A549 (cell line): ENCODE measurements around the gene FXR1.

ENCODE experiments used
- CHD2 ChIP-seq: fragments of 150-350 bp; IDR thresholded peaks from 2 replicates; pipeline ENCODE4 v1.6.1; 2014; ENCODE audit warnings: low read length; ENCODE audit not compliant: partially characterized antibody
- HOXA7 ChIP-seq: fragments of 250-450 bp; sonication (Bioruptor Pico); IDR thresholded peaks from 2 replicates; pipeline ENCODE4 v1.5.0; 2020; ENCODE audit warnings: mild to moderate bottlenecking, moderate library complexity
- KDM5A ChIP-seq: fragments of 200-600 bp; sonication (generic); IDR thresholded peaks from 2 replicates; pipeline ENCODE4 v1.6.1; 2016; ENCODE audit warnings: antibody characterized with exemption, mild to moderate bottlenecking
- RNF2 ChIP-seq: fragments of 200-600 bp; sonication (generic); IDR thresholded peaks from 2 replicates; pipeline ENCODE4 v1.6.1; 2016; ENCODE audit warnings: low read depth, mild to moderate bottlenecking, antibody characterized with exemption, moderate library complexity, borderline replicate concordance
- SMC3 ChIP-seq: fragments of >200 bp; sonication (Bioruptor Twin); formaldehyde crosslinking; IDR thresholded peaks from 3 replicates; pipeline ENCODE4 v1.6.1; 2018; ENCODE audit warnings: inconsistent platforms
- TF ChIP-seq, protein P1 (sequence below): fragments of >200 bp; sonication (Bioruptor Twin); formaldehyde crosslinking; IDR thresholded peaks from 3 replicates; pipeline ENCODE4 v1.5.1; 2016

DNA sequence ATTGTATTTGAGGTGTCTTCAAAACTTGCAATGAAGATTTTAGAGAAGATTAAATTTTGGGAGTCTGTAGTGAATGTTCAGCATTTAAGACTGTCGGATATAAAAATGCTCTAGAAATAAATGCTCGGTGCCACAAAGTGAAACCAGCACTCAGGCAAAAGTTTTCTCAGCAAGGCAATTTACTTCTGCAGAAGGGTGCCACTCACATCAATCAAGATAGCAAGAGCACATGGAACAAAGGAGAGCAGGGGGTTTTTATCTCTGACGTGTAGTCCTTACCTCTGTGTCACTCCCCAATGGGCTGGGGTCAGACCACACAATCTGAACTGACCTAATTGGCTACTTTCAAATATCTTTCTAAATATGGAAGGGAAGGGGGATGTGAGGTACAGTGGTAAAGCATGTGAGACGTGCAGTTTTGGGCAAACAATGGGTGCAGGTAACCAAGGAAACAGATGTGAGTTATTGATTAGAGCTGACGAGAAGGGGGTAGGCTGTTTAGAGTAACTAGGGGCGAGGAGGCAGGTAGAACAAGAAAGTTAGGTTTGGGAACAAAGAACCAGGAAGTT is 23.4 kb upstream of the FXR1 start:
- TF ChIP-seq, protein P1, sequence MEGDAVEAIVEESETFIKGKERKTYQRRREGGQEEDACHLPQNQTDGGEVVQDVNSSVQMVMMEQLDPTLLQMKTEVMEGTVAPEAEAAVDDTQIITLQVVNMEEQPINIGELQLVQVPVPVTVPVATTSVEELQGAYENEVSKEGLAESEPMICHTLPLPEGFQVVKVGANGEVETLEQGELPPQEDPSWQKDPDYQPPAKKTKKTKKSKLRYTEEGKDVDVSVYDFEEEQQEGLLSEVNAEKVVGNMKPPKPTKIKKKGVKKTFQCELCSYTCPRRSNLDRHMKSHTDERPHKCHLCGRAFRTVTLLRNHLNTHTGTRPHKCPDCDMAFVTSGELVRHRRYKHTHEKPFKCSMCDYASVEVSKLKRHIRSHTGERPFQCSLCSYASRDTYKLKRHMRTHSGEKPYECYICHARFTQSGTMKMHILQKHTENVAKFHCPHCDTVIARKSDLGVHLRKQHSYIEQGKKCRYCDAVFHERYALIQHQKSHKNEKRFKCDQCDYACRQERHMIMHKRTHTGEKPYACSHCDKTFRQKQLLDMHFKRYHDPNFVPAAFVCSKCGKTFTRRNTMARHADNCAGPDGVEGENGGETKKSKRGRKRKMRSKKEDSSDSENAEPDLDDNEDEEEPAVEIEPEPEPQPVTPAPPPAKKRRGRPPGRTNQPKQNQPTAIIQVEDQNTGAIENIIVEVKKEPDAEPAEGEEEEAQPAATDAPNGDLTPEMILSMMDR, result no peak
- TF ChIP-seq HOXA7 (CRISPR knock-in tag), result no peak
- no peak for TF ChIP-seq SMC3
- no peak for TF ChIP-seq KDM5A
- no peak for TF ChIP-seq CHD2
- TF ChIP-seq RNF2, result no peak
